ENCODE measurements around the gene ELAC1.
"Not testable (repeated sequence)": the region's sequence is repeated elsewhere in the genome, so short reads cannot be mapped to it uniquely, and the experiment has no call there.

ELAC1 gene

GRCh38 chr18:50972404-50972803 lies 4.6 kb downstream of the ELAC1 start:
- DNase-seq (ENCODE audit: low spot score): not testable (repeated sequence)

DNA sequence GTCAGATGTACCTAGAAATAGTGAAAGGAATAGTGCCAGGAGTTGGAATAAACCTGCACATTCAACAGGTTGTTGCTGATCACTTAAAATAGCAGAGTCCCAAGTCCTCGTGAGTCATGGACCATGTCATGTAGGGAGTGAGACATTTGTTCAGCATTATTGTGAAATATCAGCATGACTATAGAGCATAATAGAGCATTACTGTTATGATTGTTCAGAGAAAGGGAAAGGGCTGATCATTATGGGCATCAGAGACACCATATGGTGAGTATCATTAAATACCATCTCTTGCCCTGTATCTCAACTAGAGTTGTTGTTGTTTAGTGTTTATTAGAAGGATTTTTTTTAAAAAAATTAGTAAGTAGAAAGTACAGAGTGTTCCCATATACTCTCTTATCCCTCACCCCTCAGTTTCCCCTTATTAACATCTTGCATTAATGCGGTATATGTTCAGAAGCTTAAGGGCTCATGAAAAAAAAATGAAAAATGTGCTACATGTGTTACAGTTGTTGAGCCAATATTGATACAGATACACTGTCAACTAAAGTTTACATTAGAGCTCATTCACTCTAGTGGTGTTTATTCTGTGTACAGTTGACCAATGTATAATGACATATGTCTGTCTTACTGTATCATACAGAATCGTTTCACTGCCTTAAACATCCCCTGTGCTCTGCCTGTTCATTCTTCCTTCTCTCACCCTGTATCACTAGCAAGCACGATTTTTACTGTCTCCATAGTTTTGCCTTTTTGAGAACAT lies 5.7 kb downstream of the ELAC1 start:
- DNase-seq (ENCODE audit: low spot score): peak; percentile 78

- DNase-seq (ENCODE audit: low spot score): no peak
Observed at GRCh38 chr18:50977037-50977760, 9.4 kb downstream of the ELAC1 start.

GRCh38 chr18:50981381-50981780 lies 13.5 kb downstream of the ELAC1 start:
- peak; percentile 8 for DNase-seq (ENCODE audit: low spot score)

DNA sequence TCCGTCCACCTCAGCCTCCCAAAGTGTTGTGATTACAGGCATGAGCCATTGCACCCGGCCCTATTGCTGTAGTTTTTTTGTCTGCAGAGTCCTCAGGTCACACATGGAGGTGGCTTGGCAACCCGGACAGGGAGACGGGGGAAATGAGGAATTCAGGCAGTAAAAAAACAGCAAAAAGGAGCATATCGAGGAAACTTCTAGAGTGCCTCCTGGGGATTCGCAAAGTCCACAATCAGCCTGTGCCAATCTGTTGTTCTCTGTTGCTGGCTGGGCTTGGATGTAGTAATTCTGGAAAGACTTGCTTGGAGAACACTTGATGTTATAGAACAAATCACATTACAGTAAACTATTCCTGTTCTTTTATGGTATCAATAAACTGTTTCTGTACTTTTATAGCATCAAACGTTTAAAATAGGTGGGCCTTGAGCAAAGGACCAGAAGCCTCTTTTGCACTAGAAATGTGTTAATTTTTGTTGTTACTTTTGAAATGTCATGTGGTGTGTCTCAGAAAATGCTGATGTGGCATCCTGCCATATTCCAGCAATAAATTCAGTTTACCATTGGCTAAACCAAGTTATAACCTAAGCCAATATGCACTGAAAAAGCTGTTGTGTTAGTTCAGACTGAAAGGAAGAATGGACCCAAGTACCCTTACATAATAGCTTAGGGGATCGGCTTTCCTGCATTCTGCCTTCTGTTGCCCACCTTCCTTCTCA lies 14.4 kb downstream of the ELAC1 start:
- DNase-seq (ENCODE audit: low spot score): no peak

GRCh38 chr18:50982802-50983179 lies 15.0 kb downstream of the ELAC1 start:
- no peak for DNase-seq (ENCODE audit: low spot score)

- peak; percentile 76 for DNase-seq (ENCODE audit: low spot score)
Observed at GRCh38 chr18:50986360-50987087, 18.7 kb downstream of the ELAC1 start.

- peak; percentile 25 for DNase-seq (ENCODE audit: low spot score)
Observed at GRCh38 chr18:50987261-50987660, 19.4 kb downstream of the ELAC1 start.

GRCh38 chr18:50989711-50990110 lies 21.9 kb downstream of the ELAC1 start:
- no peak for DNase-seq (ENCODE audit: low spot score)

DNA sequence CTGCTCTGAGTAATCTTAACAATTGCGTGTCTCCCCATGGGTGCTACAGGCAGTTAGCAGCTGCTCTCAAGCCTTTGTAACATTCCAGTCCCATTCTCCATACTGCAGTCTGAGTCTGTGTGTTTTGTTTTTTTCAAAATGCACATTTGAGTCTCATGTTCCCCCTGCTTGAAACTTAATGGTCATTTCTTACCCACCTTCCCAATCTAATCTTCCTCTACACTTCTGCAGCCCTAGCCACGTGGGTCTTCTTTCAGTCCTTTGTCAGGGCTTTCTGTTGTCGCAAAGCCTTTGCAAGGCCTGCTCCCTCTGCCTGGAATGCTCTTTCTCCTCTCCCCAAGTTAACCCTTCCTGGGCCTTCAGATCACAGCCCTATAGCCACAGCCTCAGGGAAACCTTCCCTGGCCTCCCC lies 24.5 kb downstream of the ELAC1 start:
- no peak for DNase-seq (ENCODE audit: low spot score)

DNA sequence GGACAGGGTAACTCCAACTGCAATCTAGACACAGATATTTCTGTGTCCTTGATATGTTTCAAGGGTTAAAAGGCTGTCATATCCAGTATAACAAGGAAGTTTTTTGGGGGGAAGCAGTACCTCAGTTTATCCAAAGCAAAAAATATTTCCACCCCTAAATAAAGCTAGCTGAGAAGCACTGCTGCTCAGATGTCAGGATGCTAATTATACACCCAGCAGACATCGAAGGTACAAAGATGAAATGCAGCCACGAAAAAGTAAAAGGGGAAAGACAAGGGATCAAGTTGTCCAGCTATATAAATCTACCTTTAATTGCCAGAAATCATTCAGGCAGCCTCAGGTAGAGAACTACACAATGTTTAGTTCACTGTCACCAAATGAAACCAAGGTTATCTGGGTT lies 26.2 kb downstream of the ELAC1 start:
- DNase-seq (ENCODE audit: low spot score): no peak

GRCh38 chr18:51003174-51003573 lies 35.3 kb downstream of the ELAC1 start:
- not testable (repeated sequence) for DNase-seq (ENCODE audit: low spot score)

- DNase-seq (ENCODE audit: low spot score): no peak
Observed at GRCh38 chr18:51006061-51006818, 38.4 kb downstream of the ELAC1 start.

DNA sequence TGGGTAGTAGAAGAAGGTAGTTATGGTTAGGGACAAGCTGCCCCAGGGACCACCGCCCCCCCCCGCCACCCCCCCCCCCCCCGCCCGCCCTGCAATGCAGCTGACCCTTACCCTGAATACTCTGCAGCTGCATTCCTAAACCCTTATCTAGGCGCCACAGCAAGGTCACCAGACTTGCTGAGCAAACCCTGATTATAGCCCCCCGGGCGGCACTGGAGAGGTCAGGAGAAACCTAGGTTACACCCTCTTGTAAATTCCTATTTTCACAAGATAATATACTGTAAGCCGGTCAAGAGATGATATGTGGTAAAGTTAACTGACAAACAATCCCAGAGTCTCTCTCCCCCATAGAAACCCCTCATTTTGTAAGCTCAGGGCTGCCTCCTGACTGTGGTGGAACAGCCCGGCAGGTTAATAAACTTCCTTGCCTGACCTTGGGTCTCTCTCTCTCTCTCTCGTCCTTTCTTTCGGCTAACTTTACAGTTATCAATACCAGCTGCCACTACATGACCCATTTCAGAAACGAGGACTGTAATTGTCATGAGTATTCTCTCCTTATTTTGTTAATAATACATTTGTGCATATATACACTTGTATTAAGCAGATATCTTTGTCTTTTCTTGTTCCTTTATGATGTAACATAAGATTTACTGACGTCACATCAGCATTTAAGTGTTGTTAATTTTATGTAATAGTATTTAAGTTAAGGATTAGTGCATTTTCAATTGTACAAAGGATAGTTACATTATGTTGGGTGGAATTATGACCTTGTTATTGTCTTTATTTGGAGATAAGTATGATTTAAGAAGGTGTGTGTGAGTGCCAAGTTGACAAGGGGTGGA lies 39.3 kb downstream of the ELAC1 start:
- no peak for DNase-seq (ENCODE audit: low spot score)

- DNase-seq (ENCODE audit: low spot score): no peak
Observed at GRCh38 chr18:51007790-51008139, 39.9 kb downstream of the ELAC1 start.

DNA sequence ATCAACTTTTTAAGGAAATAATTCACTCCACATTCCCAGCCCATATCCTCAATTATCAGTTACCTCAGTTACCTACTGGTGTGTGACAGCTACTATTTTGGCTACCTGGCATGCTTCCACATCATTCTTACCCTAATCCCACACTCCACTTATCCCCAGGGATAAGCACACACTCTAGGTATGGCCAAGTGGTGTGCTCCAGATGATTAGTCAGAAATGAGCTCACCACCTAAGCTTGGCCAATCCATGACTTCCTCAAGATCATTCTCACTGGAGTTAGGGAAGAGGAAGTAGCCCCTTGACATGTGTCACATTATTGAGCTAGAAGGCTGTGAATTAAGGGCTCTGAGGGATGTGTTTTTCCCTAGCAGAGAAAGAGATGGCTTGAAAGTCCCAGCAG lies 41.2 kb downstream of the ELAC1 start:
- DNase-seq (ENCODE audit: low spot score): peak; percentile 28

DNA sequence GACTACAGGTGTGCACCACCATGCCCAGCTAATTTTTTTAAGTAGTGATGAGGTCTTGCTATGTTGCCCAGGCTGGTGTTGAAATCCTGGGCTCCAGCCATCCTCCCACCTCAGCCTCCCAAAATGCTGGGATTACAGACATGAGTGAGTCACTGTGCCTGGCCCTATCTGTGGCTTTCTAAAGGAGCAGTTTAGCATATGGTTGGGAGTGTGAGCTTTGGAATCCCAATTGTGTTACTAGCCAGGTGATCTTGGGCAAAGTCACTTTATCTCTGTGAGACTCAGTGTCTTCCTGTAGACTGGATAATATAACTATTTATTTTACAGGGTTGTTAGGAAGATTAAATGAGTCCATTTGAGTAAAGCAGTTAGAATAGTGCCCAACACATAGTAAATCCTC lies 42.4 kb downstream of the ELAC1 start:
- no peak for DNase-seq (ENCODE audit: low spot score)

- no peak for DNase-seq (ENCODE audit: low spot score)
Observed at GRCh38 chr18:51011709-51012108, 43.9 kb downstream of the ELAC1 start.

DNA sequence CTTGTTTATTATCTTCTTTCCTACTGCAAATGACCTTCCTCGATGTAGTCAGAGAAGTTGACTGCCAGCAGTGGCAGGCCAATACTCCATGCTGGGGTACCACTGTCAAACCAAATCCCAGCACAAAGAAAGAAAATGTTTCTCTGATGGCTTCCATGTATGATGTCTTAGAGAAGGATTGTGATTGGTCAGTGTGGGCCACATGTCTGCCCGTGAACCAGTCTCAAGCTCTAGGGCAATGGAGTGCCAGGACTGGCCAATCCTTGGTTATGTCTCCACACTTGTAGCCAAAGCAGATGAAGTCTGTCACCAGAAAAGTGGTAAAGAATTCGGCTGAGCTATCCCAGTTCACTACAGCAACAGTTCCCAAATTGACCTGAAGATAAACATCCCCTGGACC lies 44.6 kb downstream of the ELAC1 start:
- DNase-seq (ENCODE audit: low spot score): no peak

DNA sequence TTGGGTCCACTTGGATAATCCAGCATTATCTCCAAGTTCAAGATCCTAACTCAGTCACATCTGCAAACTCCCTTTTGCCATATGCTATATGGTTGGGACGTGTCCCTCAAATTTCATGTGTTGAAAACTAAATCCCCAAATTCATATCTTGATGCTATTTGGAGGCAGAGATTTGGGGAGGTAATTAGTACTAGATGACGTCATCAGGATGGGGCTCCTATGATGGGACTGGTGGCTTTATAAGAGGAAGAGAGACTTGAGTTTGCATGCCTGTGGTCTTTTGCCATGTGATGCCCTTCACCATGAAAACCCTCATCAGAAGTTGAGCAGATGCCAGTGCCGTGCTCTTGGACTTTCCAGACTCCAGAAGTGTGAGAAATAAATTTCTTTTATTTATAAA lies 45.4 kb downstream of the ELAC1 start:
- no peak for DNase-seq (ENCODE audit: low spot score)
